Endothelial cell of umbilical vein (primary cell): ENCODE data around the gene ZBTB21. TPM values are rescaled to one million over a fixed set of nuclear protein-coding genes. Genes with fewer than 3 reads are reported as not detected.

ENCODE experiments used
- BruUV-seq: library from RNA; stranded (reverse); fragments of 400-500 nt; replicated peaks from 2 replicates; lab custom pipeline; 2021; lab: Mats Ljungman, UMichigan
- CTCF ChIA-PET: fragments of 300-600, 350-600 bp; sonication (Branson Sonifier 250); formaldehyde crosslinking; loops from one replicate; lab custom pipeline; 2021; ENCODE audit warnings: antibody characterized with exemption, inconsistent platforms; lab: Charles Lee
- POLR2A ChIA-PET: fragments of 300-600, 350-600 bp; sonication (Branson Sonifier 250); formaldehyde crosslinking; loops from one replicate; lab custom pipeline; 2021; ENCODE audit warnings: antibody characterized with exemption, inconsistent platforms; lab: Charles Lee
- DNase-seq: peaks from one replicate; pipeline ENCODE4 v3.0.0-alpha.2; 2011; ENCODE audit warnings: low read depth, low spot score
- FAIRE-seq: peaks from 2 replicates; lab custom pipeline; 2011; peaks lifted over from hg19 to GRCh38; lab: Jason Lieb, UNC
- H2AFZ ChIP-seq: 2 replicates; pipeline ENCODE4 v1.6.0; 2012; ENCODE audit warnings: low read depth, low read length, control low read depth, inconsistent platforms
- H3K27ac ChIP-seq: 2 replicates; pipeline ENCODE4 v1.5.1; 2011; ENCODE audit warnings: low read depth, mild to moderate bottlenecking, control low read depth, low read length, moderate library complexity; ENCODE audit not compliant: insufficient read depth
- H3K27me3 ChIP-seq, 2 experiments: 2 replicates each; pipeline versions ENCODE4 v1.6.0 to v1.6.1; 2011; ENCODE audit warnings: low read length in 2 of 2, mixed read lengths in 1 of 2; ENCODE audit not compliant: control insufficient read depth in 2 of 2, insufficient read depth in 2 of 2
- H3K36me3 ChIP-seq, 2 experiments: 2 replicates in 1 of 2; 3 replicates in 1 of 2; pipeline ENCODE4 v1.5.1; 2011; ENCODE audit warnings: low read length in 2 of 2, mild to moderate bottlenecking in 1 of 2, moderate library complexity in 1 of 2; ENCODE audit not compliant: control insufficient read depth in 2 of 2, insufficient read depth in 2 of 2; ENCODE audit errors: extremely low read depth in 1 of 2
- H3K4me1 ChIP-seq: 3 replicates; pipeline ENCODE4 v1.5.1; 2011; ENCODE audit warnings: mild to moderate bottlenecking, low read length; ENCODE audit not compliant: control insufficient read depth, insufficient read depth; ENCODE audit errors: extremely low read depth
- H3K4me2 ChIP-seq: 2 replicates; pipeline ENCODE4 v1.6.1; 2011; ENCODE audit warnings: low read length, control low read depth, mixed read lengths; ENCODE audit not compliant: insufficient read depth
- H3K4me3 ChIP-seq, 3 experiments: fragments of 200-600 bp in 1 of 3; sonication (generic), shearing (Covaris generic) in 1 of 3; replicated peaks in 1 of 3; 2 replicates each; pipeline ENCODE4 v1.5.1; 2011 to 2016; ENCODE audit warnings: control low read depth in 3 of 3, low read length in 3 of 3, mild to moderate bottlenecking in 2 of 3, inconsistent platforms in 1 of 3, low read depth in 1 of 3, moderate library complexity in 1 of 3; ENCODE audit not compliant: insufficient read depth in 1 of 3
- H3K79me2 ChIP-seq: 2 replicates; pipeline ENCODE4 v1.6.0; 2012; ENCODE audit warnings: low read length, inconsistent platforms; ENCODE audit not compliant: control insufficient read depth, insufficient read depth
- H3K9ac ChIP-seq: replicated peaks from 2 replicates; pipeline ENCODE3; 2011; ENCODE audit warnings: low read length, control low read depth; ENCODE audit not compliant: insufficient read depth; ENCODE audit errors: extremely low read depth
- H3K9me1 ChIP-seq: replicated peaks from 3 replicates; pipeline ENCODE4 v1.6.0; 2011; ENCODE audit warnings: mild to moderate bottlenecking, low read length; ENCODE audit not compliant: control insufficient read depth, insufficient read depth; ENCODE audit errors: extremely low read depth
- H3K9me3 ChIP-seq: replicated peaks from 2 replicates; pipeline ENCODE4 v1.5.1; 2012; ENCODE audit warnings: low read length, inconsistent platforms; ENCODE audit not compliant: control insufficient read depth, insufficient read depth
- H4K20me1 ChIP-seq: replicated peaks from 2 replicates; pipeline ENCODE3; 2011; ENCODE audit warnings: mild to moderate bottlenecking, low read length; ENCODE audit not compliant: control insufficient read depth, insufficient read depth; ENCODE audit errors: extremely low read depth
- FOS ChIP-seq: IDR thresholded peaks from 2 replicates; pipeline ENCODE4 v1.6.1; 2011; ENCODE audit warnings: mild to moderate bottlenecking, low read length, moderate library complexity, borderline replicate concordance; ENCODE audit not compliant: insufficient read depth
- GATA2 ChIP-seq: IDR thresholded peaks from 2 replicates; pipeline ENCODE4 v1.7.0; 2011; ENCODE audit warnings: low read depth, mild to moderate bottlenecking, moderate library complexity, mixed read lengths, low read length; ENCODE audit not compliant: insufficient read length, insufficient read depth
- JUN ChIP-seq: IDR thresholded peaks from 2 replicates; pipeline ENCODE4 v1.6.1; 2011; ENCODE audit warnings: borderline replicate concordance, low read depth; ENCODE audit not compliant: insufficient read length, insufficient read depth
- MYC ChIP-seq: IDR thresholded peaks from one replicate; pipeline ENCODE4 v1.6.1; 2011; ENCODE audit warnings: mild to moderate bottlenecking, low read depth, low read length
- POLR2A ChIP-seq: IDR thresholded peaks from 2 replicates; pipeline ENCODE4 v1.6.1; 2012; ENCODE audit warnings: low read depth, mild to moderate bottlenecking, control low read depth, low read length
- POLR2AphosphoS5 ChIP-seq: IDR thresholded peaks from 2 replicates; pipeline ENCODE4 v1.6.1; 2012; ENCODE audit warnings: low read depth, mild to moderate bottlenecking, control low read depth, low read length, moderate library complexity; ENCODE audit not compliant: insufficient read depth
- dilution Hi-C: fragments of 300-500 bp; cut with MboI; formaldehyde crosslinking; loops from one replicate; pipeline ENCODE4 v1.15.0; 2019; ENCODE audit warnings: low sequenced_read_pairs; ENCODE audit not compliant: extremely low pct_ligation_motif_present
- intact Hi-C: fragments of 100-400 bp; cut with micrococcal nuclease; formaldehyde crosslinking; loops from one replicate; pipeline ENCODE4 v1.10.0; 2022
- polyA plus RNA-seq, 4 experiments: library from polyadenylated mRNA; depleted of rRNA in 3 of 4; stranded (reverse) in 3 of 4; unstranded in 1 of 4; fragments of >200 nt; gene quantifications; 2 replicates each; pipeline versions ENCODE4 v1.2.1 to v1.2.3, GENCODE V29; 2011 to 2012; ENCODE audit warnings: missing spikeins in 1 of 4
- total RNA-seq: library from RNA; stranded (reverse); gene quantifications from 2 replicates; pipeline ENCODE4 v1.2.3, GENCODE V29; 2021
- TF ChIP-seq, protein P1 (sequence below): IDR thresholded peaks from 2 replicates; pipeline ENCODE4 v1.6.1; 2011; ENCODE audit not compliant: insufficient read depth, insufficient read length
- TF ChIP-seq, protein P2 (sequence below), 2 donors: IDR thresholded peaks; 1 replicate in 1 of 2; 2 replicates in 1 of 2; pipeline ENCODE4 v1.5.1; 2011; ENCODE audit warnings: low read length in 2 of 2, mild to moderate bottlenecking in 2 of 2, moderate library complexity in 2 of 2, control low read depth in 1 of 2, inconsistent platforms in 1 of 2, low read depth in 1 of 2; ENCODE audit not compliant: insufficient read depth in 1 of 2; ENCODE audit errors: extremely low read depth in 1 of 2

Gene ZBTB21
- total and polyA plus RNA-seq, 2 donors (not counting 3 experiments of a cell fraction or from before 2014, with no cell fraction given), result 2.8 to 12.4 TPM

DNA sequence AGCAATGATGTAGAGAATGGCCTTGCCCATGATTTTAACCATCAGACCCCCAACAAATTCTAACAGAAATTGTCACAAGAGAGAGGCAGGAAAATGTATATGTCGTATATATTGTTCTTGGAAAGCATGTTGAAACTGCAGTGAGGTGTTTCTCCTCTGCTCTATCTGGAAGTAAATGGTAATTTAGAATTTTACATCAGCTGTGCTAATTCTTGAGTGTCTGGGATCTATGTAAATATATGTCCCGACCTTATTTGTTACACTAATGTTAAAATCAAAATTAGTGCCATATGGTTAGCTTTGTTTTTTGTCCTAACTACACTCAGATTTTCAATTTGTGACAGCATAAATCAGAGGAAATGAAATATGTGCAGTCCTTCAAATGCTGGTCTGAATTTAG, 20.5 kb downstream of the ZBTB21 start:
- H3K4me3 ChIP-seq, result no peak overlapping the region
- peak; percentile 4 for FAIRE-seq
- H3K36me3 ChIP-seq, result peaks cover 10 to 12% of the 10 kb centered on the region in 2 experiments
- no peak for TF ChIP-seq POLR2A
- TF ChIP-seq GATA2, result no peak
- TF ChIP-seq MYC, result no peak
- TF ChIP-seq FOS, result no peak
- no peak for TF ChIP-seq POLR2AphosphoS5
- TF ChIP-seq, protein P1, sequence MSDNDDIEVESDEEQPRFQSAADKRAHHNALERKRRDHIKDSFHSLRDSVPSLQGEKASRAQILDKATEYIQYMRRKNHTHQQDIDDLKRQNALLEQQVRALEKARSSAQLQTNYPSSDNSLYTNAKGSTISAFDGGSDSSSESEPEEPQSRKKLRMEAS, result no peak
- TF ChIP-seq JUN, result no peak
- TF ChIP-seq, protein P2, sequence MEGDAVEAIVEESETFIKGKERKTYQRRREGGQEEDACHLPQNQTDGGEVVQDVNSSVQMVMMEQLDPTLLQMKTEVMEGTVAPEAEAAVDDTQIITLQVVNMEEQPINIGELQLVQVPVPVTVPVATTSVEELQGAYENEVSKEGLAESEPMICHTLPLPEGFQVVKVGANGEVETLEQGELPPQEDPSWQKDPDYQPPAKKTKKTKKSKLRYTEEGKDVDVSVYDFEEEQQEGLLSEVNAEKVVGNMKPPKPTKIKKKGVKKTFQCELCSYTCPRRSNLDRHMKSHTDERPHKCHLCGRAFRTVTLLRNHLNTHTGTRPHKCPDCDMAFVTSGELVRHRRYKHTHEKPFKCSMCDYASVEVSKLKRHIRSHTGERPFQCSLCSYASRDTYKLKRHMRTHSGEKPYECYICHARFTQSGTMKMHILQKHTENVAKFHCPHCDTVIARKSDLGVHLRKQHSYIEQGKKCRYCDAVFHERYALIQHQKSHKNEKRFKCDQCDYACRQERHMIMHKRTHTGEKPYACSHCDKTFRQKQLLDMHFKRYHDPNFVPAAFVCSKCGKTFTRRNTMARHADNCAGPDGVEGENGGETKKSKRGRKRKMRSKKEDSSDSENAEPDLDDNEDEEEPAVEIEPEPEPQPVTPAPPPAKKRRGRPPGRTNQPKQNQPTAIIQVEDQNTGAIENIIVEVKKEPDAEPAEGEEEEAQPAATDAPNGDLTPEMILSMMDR (IDR thresholded peaks at IDR 0.05; ENCODE audit: extremely low read depth in 1 of 2, insufficient read depth in 1 of 2, low read depth in 1 of 2, low read length in 2 of 2), result no peak
- H3K9me3 ChIP-seq, result no peaks in the 10 kb centered on the region
- DNase-seq, result no peak
- intact Hi-C loops (no loop called here), dilution Hi-C loops (no loop called here)
- H3K9ac ChIP-seq, result no peak overlapping the region
- no peak overlapping the region for H2AFZ ChIP-seq
- no TSS peak for BruUV-seq
- no peak overlapping the region for H3K4me2 ChIP-seq
- H3K9me1 ChIP-seq, result no peaks in the 10 kb centered on the region
- CTCF ChIA-PET, result interaction anchor here (0.7 kb wide), 1 partner anchor 128 kb away, joined by 3 read pairs; no protein-coding TSS in a partner anchor
- peaks cover 2% of the 10 kb centered on the region for H4K20me1 ChIP-seq
- POLR2A ChIA-PET, result no interaction called here
- no peaks in the 10 kb centered on the region for H3K4me1 ChIP-seq
- H3K27me3 ChIP-seq, result no peaks in the 10 kb centered on the region
- no peak overlapping the region for H3K27ac ChIP-seq
- H3K79me2 ChIP-seq, result no peaks in the 10 kb centered on the region
